MCF 10A (cell line): ENCODE results near the gene ADAMTS10. TPM values are rescaled to one million over a fixed set of nuclear protein-coding genes. Genes with fewer than 3 reads are reported as not detected.

Experiments used
- BruUV-seq: library from RNA; stranded (reverse); fragments of 400-500 nt; replicated peaks from 2 replicates; lab custom pipeline; 2021; lab: Mats Ljungman, UMichigan
- CTCF ChIA-PET: fragments of 300-600 bp; sonication (Branson Sonifier 250); formaldehyde crosslinking; extraction: SDS; loops from one replicate; lab custom pipeline; 2021; ENCODE audit warnings: antibody characterized with exemption, inconsistent platforms; lab: Yijun Ruan, JAX
- POLR2A ChIA-PET: fragments of 300-600, 350-650 bp; sonication (Branson Sonifier 250); formaldehyde crosslinking; extraction: SDS; loops from one replicate; lab custom pipeline; 2020; ENCODE audit warnings: antibody characterized with exemption, inconsistent platforms; lab: Yijun Ruan, JAX
- DNase-seq: peaks from one replicate; pipeline ENCODE4 v3.0.0-alpha.2; 2018; ENCODE audit not compliant: unreplicated experiment
- H3K27ac Mint-ChIP-seq: one replicate; pipeline ENCODE4 v1.8.0; 2022; ENCODE audit warnings: mild to moderate bottlenecking, low read depth, mixed read lengths; ENCODE audit not compliant: unreplicated experiment
- H3K27me3 Mint-ChIP-seq: one replicate; pipeline ENCODE4 v1.8.0; 2022; ENCODE audit warnings: mixed read lengths; ENCODE audit not compliant: insufficient read depth, unreplicated experiment
- H3K36me3 Mint-ChIP-seq: one replicate; pipeline ENCODE4 v1.8.0; 2022; ENCODE audit warnings: mild to moderate bottlenecking, moderate library complexity, mixed read lengths; ENCODE audit not compliant: insufficient read depth, unreplicated experiment
- H3K4me1 Mint-ChIP-seq: one replicate; pipeline ENCODE4 v1.8.0; 2022; ENCODE audit warnings: mixed read lengths; ENCODE audit not compliant: insufficient read depth, unreplicated experiment
- H3K4me3 Mint-ChIP-seq: one replicate; pipeline ENCODE4 v1.8.0; 2022; ENCODE audit warnings: mild to moderate bottlenecking, moderate library complexity, mixed read lengths; ENCODE audit not compliant: unreplicated experiment
- H3K9me3 Mint-ChIP-seq: one replicate; pipeline ENCODE4 v1.8.0; 2022; ENCODE audit warnings: mixed read lengths; ENCODE audit not compliant: unreplicated experiment
- intact Hi-C: fragments of 100-400 bp; cut with micrococcal nuclease; formaldehyde crosslinking; loops from 2 replicates; pipeline ENCODE4 v1.14.1; 2022
- total RNA-seq: library from RNA; stranded (reverse); gene quantifications from 2 replicates; pipeline ENCODE4 v1.2.3, GENCODE V29; 2022
- TF ChIP-seq, protein P1 (sequence below): fragments of 200-600 bp; IDR thresholded peaks from one replicate; pipeline ENCODE4 v1.8.0; 2022; ENCODE audit warnings: antibody characterized with exemption, mild to moderate bottlenecking; ENCODE audit not compliant: unreplicated experiment

Gene ADAMTS10
- total RNA-seq, 1 experiment from 2014 or later = not detected

DNA sequence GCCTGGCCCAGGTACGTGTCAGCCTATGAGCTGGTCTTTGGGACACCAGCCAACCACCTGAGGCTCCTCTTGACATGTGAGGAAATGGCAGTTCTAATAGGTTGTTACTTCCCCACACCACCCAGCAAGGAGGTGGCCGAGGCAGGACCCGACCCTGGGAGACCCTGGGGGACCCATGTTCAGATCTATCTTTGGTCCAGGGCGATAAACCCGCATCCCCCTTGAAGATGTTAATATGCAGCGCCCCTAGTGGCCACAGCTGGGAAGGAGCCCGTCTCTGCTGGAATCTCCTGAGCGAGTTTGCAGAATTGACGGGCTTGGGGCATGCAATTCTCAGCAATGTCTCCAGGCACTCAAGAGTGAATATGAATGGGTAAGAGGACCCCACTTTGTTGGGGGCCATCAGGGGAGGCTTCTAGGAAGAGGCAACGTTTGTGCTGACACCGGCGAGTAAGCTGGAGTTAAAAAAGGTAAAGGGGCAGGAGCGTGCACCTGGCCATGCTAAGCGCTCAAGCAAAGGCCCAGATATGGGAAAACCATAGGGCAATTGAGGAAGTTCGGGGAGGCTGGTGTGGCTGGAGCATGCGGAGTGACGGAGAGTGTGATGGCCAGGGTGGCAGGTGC is 31.8 kb downstream of the ADAMTS10 start:
- TF ChIP-seq, protein P1, sequence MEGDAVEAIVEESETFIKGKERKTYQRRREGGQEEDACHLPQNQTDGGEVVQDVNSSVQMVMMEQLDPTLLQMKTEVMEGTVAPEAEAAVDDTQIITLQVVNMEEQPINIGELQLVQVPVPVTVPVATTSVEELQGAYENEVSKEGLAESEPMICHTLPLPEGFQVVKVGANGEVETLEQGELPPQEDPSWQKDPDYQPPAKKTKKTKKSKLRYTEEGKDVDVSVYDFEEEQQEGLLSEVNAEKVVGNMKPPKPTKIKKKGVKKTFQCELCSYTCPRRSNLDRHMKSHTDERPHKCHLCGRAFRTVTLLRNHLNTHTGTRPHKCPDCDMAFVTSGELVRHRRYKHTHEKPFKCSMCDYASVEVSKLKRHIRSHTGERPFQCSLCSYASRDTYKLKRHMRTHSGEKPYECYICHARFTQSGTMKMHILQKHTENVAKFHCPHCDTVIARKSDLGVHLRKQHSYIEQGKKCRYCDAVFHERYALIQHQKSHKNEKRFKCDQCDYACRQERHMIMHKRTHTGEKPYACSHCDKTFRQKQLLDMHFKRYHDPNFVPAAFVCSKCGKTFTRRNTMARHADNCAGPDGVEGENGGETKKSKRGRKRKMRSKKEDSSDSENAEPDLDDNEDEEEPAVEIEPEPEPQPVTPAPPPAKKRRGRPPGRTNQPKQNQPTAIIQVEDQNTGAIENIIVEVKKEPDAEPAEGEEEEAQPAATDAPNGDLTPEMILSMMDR = peak; percentile 87
- CTCF ChIA-PET = interaction anchor here (0.5 to 6.7 kb wide), 37 partner anchors 8 to 715 kb away, joined by 3 to 89 read pairs (median 4); partner anchors contain the start of gene ZNF414
- H3K27ac Mint-ChIP-seq = no peak overlapping the region
- intact Hi-C loops = loop anchor here (2.0 kb wide), 1 partner anchor 224 kb away; no protein-coding TSS in a partner anchor
- H3K9me3 Mint-ChIP-seq = no peaks in the 10 kb centered on the region
- POLR2A ChIA-PET = interaction anchor here (1.1 to 1.8 kb wide), 2 partner anchors 21 to 53 kb away, joined by 3 to 7 read pairs; no protein-coding TSS in a partner anchor
- DNase-seq = peak; percentile 78
- H3K4me3 Mint-ChIP-seq = no peak overlapping the region
- no TSS peak for BruUV-seq
- peaks cover 14% of the 10 kb centered on the region for H3K4me1 Mint-ChIP-seq
- no peaks in the 10 kb centered on the region for H3K36me3 Mint-ChIP-seq
- H3K27me3 Mint-ChIP-seq = peaks cover 17% of the 10 kb centered on the region

DNA sequence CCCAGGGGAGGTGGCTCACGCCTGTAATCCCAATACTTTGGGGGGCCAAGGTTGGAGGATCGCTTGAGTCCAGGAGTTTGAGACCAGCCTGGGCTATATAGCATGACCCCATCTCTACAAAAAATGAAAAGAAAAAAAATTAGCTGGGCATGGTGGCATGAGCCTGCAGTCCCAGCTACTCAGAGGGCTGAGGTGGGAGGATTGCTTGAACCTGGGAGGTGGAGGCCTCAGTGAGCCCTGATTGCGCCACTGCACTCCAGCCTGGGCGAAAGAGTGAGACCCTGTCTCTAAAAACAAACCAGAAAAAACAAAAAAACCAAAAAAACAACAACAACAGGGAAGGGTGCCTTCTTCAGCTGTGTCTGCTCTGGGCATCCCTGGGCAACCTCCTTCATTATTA is 32.8 kb downstream of the ADAMTS10 start:
- peaks cover 14% of the 10 kb centered on the region for H3K4me1 Mint-ChIP-seq
- no peak overlapping the region for H3K27ac Mint-ChIP-seq
- BruUV-seq = no TSS peak
- no peak overlapping the region for H3K4me3 Mint-ChIP-seq
- ChIA-PET POLR2A (interaction anchor here (1.8 kb wide), 1 partner anchor 52 kb away, joined by 7 read pairs; no protein-coding TSS in a partner anchor), CTCF (interaction anchor here (0.6 to 6.7 kb wide), 13 partner anchors 9 to 484 kb away, joined by 3 to 89 read pairs (median 6); partner anchors contain the start of gene ZNF414)
- TF ChIP-seq, protein P1 = no peak
- intact Hi-C loops = loop anchor here (2.0 kb wide), 1 partner anchor 223 kb away; no protein-coding TSS in a partner anchor
- no peaks in the 10 kb centered on the region for H3K9me3 Mint-ChIP-seq
- peaks cover 22% of the 10 kb centered on the region for H3K27me3 Mint-ChIP-seq
- no peak for DNase-seq
- no peaks in the 10 kb centered on the region for H3K36me3 Mint-ChIP-seq

DNA sequence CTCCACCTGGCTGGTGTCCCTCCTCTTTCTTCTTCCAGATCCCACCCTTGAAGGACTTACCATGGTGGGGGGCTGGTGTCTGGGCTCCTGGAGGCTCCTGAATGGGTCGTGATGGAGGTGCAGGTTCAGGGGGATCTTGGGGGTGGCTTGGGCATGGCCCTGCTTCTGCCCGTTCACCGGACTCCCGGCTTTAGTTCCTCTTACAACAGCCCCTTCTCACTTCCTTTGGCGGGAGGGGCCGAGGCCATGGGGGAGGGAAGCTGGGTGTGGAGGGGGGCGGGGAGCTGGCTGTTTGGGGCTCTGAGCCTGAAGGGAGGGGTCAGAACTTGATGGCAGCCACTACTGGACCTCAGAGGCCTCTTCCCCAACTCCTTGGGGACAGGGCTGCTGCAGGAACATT is 33.3 kb downstream of the ADAMTS10 start, which contains the start of gene MYO1F:
Gene MYO1F, minus strand, starts transcription at position 196 of the 400 bp plus-strand sequence. Its CDS starts 133 bp downstream, at position 63.
- BruUV-seq = no TSS peak
- Mint-ChIP-seq H3K9me3 (no peaks in the 10 kb centered on the region), H3K4me1 (peaks cover 14% of the 10 kb centered on the region), H3K27me3 (peaks cover 22% of the 10 kb centered on the region), H3K36me3 (no peaks in the 10 kb centered on the region), H3K4me3 (no peak within 1 kb of the TSS), H3K27ac (no peak within 1 kb of the TSS)
- intact Hi-C loops = no loop called here
- DNase-seq = no peak
- TF ChIP-seq, protein P1 = no peak
- ChIA-PET POLR2A (interaction anchor here (1.8 kb wide), 1 partner anchor 52 kb away, joined by 7 read pairs; no protein-coding TSS in a partner anchor), CTCF (interaction anchor here (0.5 to 6.7 kb wide), 9 partner anchors 9 to 257 kb away, joined by 3 to 89 read pairs (median 28); partner anchors contain the start of gene ZNF414)

DNA sequence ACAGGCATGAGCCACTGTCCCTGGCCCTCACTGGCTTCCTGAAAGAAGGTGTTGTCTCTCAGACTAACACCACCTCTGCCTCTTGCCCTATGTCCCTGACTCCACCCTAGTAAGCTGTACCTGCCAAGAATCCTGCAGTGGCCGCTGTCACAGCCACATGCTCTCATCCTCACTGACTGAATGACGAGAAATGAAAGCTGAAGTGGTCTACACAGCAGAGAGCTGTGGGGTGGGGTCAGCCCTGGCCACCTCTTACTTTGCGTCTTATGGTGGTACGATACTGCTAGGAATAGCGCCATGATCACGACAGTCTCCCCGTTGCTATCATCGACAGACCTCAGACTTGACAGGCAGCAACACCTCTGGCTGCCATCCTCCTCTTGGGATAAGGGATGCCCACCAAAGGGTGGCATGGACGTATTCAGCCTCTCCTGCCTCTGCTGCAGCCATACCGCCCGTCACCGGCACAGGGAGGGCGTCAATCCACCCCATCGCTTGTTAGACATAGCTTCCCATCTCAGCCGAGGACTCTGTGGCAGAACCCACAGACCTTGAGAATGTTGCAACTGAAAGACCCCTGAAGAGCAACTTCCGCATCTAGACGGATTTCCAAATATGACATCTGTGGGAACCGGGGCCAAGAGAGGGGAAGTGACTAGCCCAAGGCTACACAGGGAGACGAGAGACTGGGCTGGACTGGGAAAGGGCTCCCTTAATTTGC is 34.1 kb downstream of the ADAMTS10 start:
- intact Hi-C loops = no loop called here
- Mint-ChIP-seq H3K36me3 (no peaks in the 10 kb centered on the region), H3K27me3 (peaks cover 22% of the 10 kb centered on the region), H3K4me3 (no peak overlapping the region), H3K9me3 (no peaks in the 10 kb centered on the region), H3K27ac (no peak overlapping the region), H3K4me1 (peaks cover 14% of the 10 kb centered on the region)
- TF ChIP-seq, protein P1 = no peak
- CTCF ChIA-PET = interaction anchor here (0.6 to 6.7 kb wide), 6 partner anchors 18 to 258 kb away, joined by 3 to 62 read pairs (median 4); partner anchors contain the start of gene MARCHF2
- no TSS peak for BruUV-seq
- no peak for DNase-seq
- POLR2A ChIA-PET = interaction anchor here (0.5 kb wide), 1 partner anchor 62 kb away, joined by 3 read pairs; the partner anchor contains the start of gene ZNF414
